GM20431 (cell line): Measurements from ENCODE around the gene RGN.
"Not testable (repeated sequence)": the region's sequence is repeated elsewhere in the genome, so short reads cannot be mapped to it uniquely, and the experiment has no call there.

Experiments used
- in situ Hi-C: fragments of 300-500 bp; cut with MseI, MboI; formaldehyde crosslinking; loops from one replicate; pipeline ENCODE4 v1.15.0; 2020; ENCODE audit warnings: low sequenced_read_pairs; ENCODE audit not compliant: unreplicated experiment

The RGN gene

GRCh38 chrX:47078129-47079043 lies at the start of gene RGN:
Gene RGN (plus strand): TSS chrX:47078443. CDS start chrX:47081145, 2,702 bp downstream.
- in situ Hi-C loops = no loop called here

- in situ Hi-C loops = no loop called here
These were observed 47.9 kb upstream of the RGN start for GRCh38 chrX:47030339-47030738.

GRCh38 chrX:47047989-47048388 lies 30.3 kb upstream of the RGN start:
- in situ Hi-C loops = no loop called here

- in situ Hi-C loops = no loop called here
These were observed 18.9 kb upstream of the RGN start for GRCh38 chrX:47059142-47059874.

GRCh38 chrX:47060708-47061107 lies 17.5 kb upstream of the RGN start:
- in situ Hi-C loops = no loop called here

GRCh38 chrX:47061238-47061919 lies 16.9 kb upstream of the RGN start:
- in situ Hi-C loops = no loop called here

GRCh38 chrX:47063179-47063578 lies 15.1 kb upstream of the RGN start:
- in situ Hi-C loops = no loop called here

GRCh38 chrX:47068214-47068613 lies 10.0 kb upstream of the RGN start:
- in situ Hi-C loops = no loop called here

- in situ Hi-C loops = no loop called here
These were observed 9.5 kb upstream of the RGN start for GRCh38 chrX:47068720-47069119.

GRCh38 chrX:47080215-47080914 lies 2.1 kb downstream of the RGN start:
- in situ Hi-C loops = no loop called here

- in situ Hi-C loops = no loop called here
These were observed 2.6 kb downstream of the RGN start for GRCh38 chrX:47080915-47081236.

GRCh38 chrX:47091149-47091775 lies 13.0 kb downstream of the RGN start:
- in situ Hi-C loops = no loop called here

GRCh38 chrX:47093248-47093647 lies 15.0 kb downstream of the RGN start:
- in situ Hi-C loops = no loop called here

- in situ Hi-C loops = no loop called here
These were observed 15.6 kb downstream of the RGN start for GRCh38 chrX:47093860-47094259.

- in situ Hi-C loops = no loop called here
These were observed 18.8 kb downstream of the RGN start for GRCh38 chrX:47097018-47097417.

GRCh38 chrX:47098338-47099094 lies 20.3 kb downstream of the RGN start:
- in situ Hi-C loops = no loop called here

- in situ Hi-C loops = no loop called here
These were observed 23.0 kb downstream of the RGN start for GRCh38 chrX:47101206-47101605.

- in situ Hi-C loops = not testable (repeated sequence)
These were observed 32.8 kb downstream of the RGN start for GRCh38 chrX:47110936-47111615.
